ENCODE results near the gene GGN.
"Not testable (repeated sequence)": the region's sequence is repeated elsewhere in the genome, so short reads cannot be mapped to it uniquely, and the experiment has no call there.

The GGN gene

GRCh38 chr19:38361633-38362075 lies 26.2 kb downstream of the GGN start:
- peak; percentile 73 for DNase-seq (ENCODE audit: low spot score)

GRCh38 chr19:38360839-38361631 lies 26.8 kb downstream of the GGN start:
- DNase-seq (ENCODE audit: low spot score): no peak

GRCh38 chr19:38360351-38360750 lies 27.5 kb downstream of the GGN start:
- DNase-seq (ENCODE audit: low spot score): no peak

- no peak for DNase-seq (ENCODE audit: low spot score)
Observed at GRCh38 chr19:38359242-38360021, 28.4 kb downstream of the GGN start.

- no peak for DNase-seq (ENCODE audit: low spot score)
Observed at GRCh38 chr19:38358071-38358470, 29.8 kb downstream of the GGN start.

GRCh38 chr19:38355728-38356725 lies 31.8 kb downstream of the GGN start:
- DNase-seq (ENCODE audit: low spot score): no peak

GRCh38 chr19:38352611-38353010 lies 35.2 kb downstream of the GGN start:
- DNase-seq (ENCODE audit: low spot score): no peak

- no peak for DNase-seq (ENCODE audit: low spot score)
Observed at GRCh38 chr19:38351865-38352395, 35.9 kb downstream of the GGN start.

- no peak for DNase-seq (ENCODE audit: low spot score)
Observed at GRCh38 chr19:38350883-38351282, 37.0 kb downstream of the GGN start.

- no peak for DNase-seq (ENCODE audit: low spot score)
Observed at GRCh38 chr19:38346837-38347236, 41.0 kb downstream of the GGN start.

GRCh38 chr19:38340927-38341326 lies 46.9 kb downstream of the GGN start:
- no peak for DNase-seq (ENCODE audit: low spot score)

GRCh38 chr19:38339011-38339410 lies 48.8 kb downstream of the GGN start:
- not testable (repeated sequence) for DNase-seq (ENCODE audit: low spot score)

- no peak for DNase-seq (ENCODE audit: low spot score)
Observed at GRCh38 chr19:38337360-38337653, 50.5 kb downstream of the GGN start.

- peak; percentile 95 for DNase-seq (ENCODE audit: low spot score)
Observed at GRCh38 chr19:38336638-38337359, 51.0 kb downstream of the GGN start.

GRCh38 chr19:38335949-38336637 lies 51.7 kb downstream of the GGN start:
- DNase-seq (ENCODE audit: low spot score): peak; percentile 95
